Heart right ventricle (tissue), 16 donors: ENCODE measurements around the gene UBN1. TPM values are rescaled to one million over a fixed set of nuclear protein-coding genes. Genes with fewer than 3 reads are reported as not detected.

ENCODE experiments used
- ATAC-seq, 8 donors: fragments of 200-7000 bp; cut with Tn5 transposase; one replicate each; pipeline ENCODE4 v1.9.1; 2020; ENCODE audit warnings: mild to moderate bottlenecking in 8 of 8, moderate library complexity in 8 of 8, moderate number of reproducible peaks in 1 of 8
- DNase-seq, 2 donors: peaks; one replicate each; pipeline ENCODE4 v3.0.0-alpha.2; 2020
- H3K27ac ChIP-seq, 10 donors: fragments of 200-600 bp; sonication (generic) in 2 of 10; one replicate each; pipeline versions ENCODE4 v1.5.0 to v1.8.0; 2020 to 2022; ENCODE audit warnings: mild to moderate bottlenecking in 3 of 10
- H3K27me3 ChIP-seq, 7 donors: fragments of 200-600 bp; one replicate each; pipeline ENCODE4 v1.8.0; 2021 to 2022; ENCODE audit warnings: mild to moderate bottlenecking in 2 of 7
- H3K36me3 ChIP-seq, 9 donors: fragments of 200-600 bp; sonication (generic) in 1 of 9; one replicate each; pipeline versions ENCODE4 v1.5.0 to v1.8.0; 2020 to 2022; ENCODE audit warnings: mild to moderate bottlenecking in 2 of 9
- H3K4me1 ChIP-seq, 9 donors: fragments of 200-600 bp; sonication (generic) in 1 of 9; one replicate each; pipeline versions ENCODE4 v1.5.0 to v1.8.0; 2020 to 2022; ENCODE audit warnings: mild to moderate bottlenecking in 4 of 9
- H3K4me3 ChIP-seq, 10 donors: fragments of 200-600 bp; sonication (generic) in 2 of 10; one replicate each; pipeline versions ENCODE4 v1.5.0 to v1.8.0; 2020 to 2022; ENCODE audit warnings: mild to moderate bottlenecking in 7 of 10, moderate library complexity in 2 of 10
- H3K9me3 ChIP-seq, 11 donors: fragments of 200-600 bp in 10 of 11; sonication (generic) in 2 of 11; one replicate each; pipeline versions ENCODE4 v1.5.0 to v1.8.0; 2013 to 2022; ENCODE audit warnings: mild to moderate bottlenecking in 2 of 11, control low read depth in 1 of 11, moderate library complexity in 1 of 11
- WGBS, 2 donors: extraction: QIAGEN DNeasy Blood & Tissue Kit; methylation state at CpG; one replicate each; pipeline ENCODE4 v1.1.7; 2013; ENCODE audit warnings: inconsistent platforms in 1 of 2; 5-methylcytosine and 5-hydroxymethylcytosine counted together
- intact Hi-C, 10 donors: fragments of 100-400 bp; cut with DNase I; formaldehyde crosslinking; loops; one replicate each; pipeline versions ENCODE4 v1.11.1 to v1.14.2; 2022
- polyA plus RNA-seq, 2 donors: library from polyadenylated mRNA; stranded (reverse); fragments of 200-250 nt; gene quantifications; one replicate each; pipeline ENCODE4 v1.2.3, GENCODE V29; 2013
- total RNA-seq, 10 donors: library from RNA; stranded (reverse); fragmentation: NEBNext Ultra II Directional in 3 of 10; extraction: Animal tissue kit (Norgen Biotek cat#: 25700) in 3 of 10; gene quantifications; one replicate each; pipeline versions ENCODE4 v1.2.1 to v1.2.4, GENCODE V29; 2021 to 2023
- TF ChIP-seq, protein P1 (sequence below), 9 donors: fragments of 200-600 bp; sonication (generic) in 2 of 9; IDR thresholded peaks; one replicate each; pipeline versions ENCODE4 v1.5.0 to v1.8.0; 2021 to 2022; ENCODE audit warnings: antibody characterized with exemption in 9 of 9, mild to moderate bottlenecking in 5 of 9, moderate library complexity in 1 of 9
- donor health status: Arrhythmogenic right ventricular cardiomyopathy.
- donor health status: ischemic (EF 13 %, LVEDD 7.1; RV severe dilation, severe dysfunction).
- donor health status: healthy with polysubstance abuse.
- donor health status: DM: no; HTN: yes; CAD: no.
- donor health status: DM: no; HTN: no; CAD: no.
- donor health status: ischemic (EF 25% LVEDD 6.9; RV normal size, moderate dysfunction).
- donor health status: ischemic (EF 25% LVEDD 5.7; RV mildly dilated, moderate dysfunction).
- donor health status: healthy.
- donor health status: DM: yes; HTN: yes; CAD: no.
- donor health status: Ischemic cardiomyopathy.
- donor health status: ischemic (EF 35%, LVEDD 5.7; RV mildly dilated, moderate dysfunction).
- donor health status: nonischemic (EF 11% LVEDD 7.7; RV severe dilation, severe dysfunction).
- donor health status: DM: yes; HTN: yes; CAD: no.
- donor health status: PGD.
- donor health status: ischemic (EF 29% LVEDD 5.4; RV normal size, mild dysfunction).
- donor health status: nonischemic (EF 23%, LVEDD 6.1; RV moderate dilation, normal function).

Gene UBN1
- total and polyA plus RNA-seq, 12 donors: 11.3 to 56.9 (median 30.2) TPM

DNA sequence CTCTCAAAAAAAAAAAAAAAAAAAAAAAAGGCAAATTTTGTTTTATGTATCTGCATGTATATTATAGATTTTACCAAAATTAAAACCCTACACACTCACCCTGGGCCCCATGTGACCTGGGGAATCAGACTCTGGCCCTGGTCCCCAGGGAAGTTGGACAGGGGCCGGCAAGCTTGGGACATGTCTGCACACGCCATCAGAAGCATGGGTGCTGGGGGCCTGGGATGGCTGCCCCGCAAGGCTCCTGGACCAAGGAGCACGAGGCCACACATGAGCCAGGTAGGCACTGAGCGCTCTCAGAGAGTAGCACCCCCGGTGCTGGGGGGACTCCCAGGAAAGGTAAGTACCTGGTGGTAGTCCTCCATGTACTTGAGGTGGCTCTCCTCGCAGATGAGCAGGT lies 50.0 kb downstream of the UBN1 start:
- Histone ChIP-seq H3K4me3 (no peak overlapping the region), H3K9me3 (peaks cover 0 to 8% (median 5%) of the 10 kb centered on the region in 11 donors), H3K36me3 (peaks cover 0 to 6% (median 0%) of the 10 kb centered on the region in 9 donors), H3K4me1 (peaks cover 8 to 14% (median 11%) of the 10 kb centered on the region in 9 donors), H3K27me3 (no peaks in the 10 kb centered on the region), H3K27ac (no peak overlapping the region)
- WGBS, 2 donors: 94 to 97% methylated on average over 7 of the region's 7 CpGs
- intact Hi-C loops: no loop called here
- TF ChIP-seq, protein P1, sequence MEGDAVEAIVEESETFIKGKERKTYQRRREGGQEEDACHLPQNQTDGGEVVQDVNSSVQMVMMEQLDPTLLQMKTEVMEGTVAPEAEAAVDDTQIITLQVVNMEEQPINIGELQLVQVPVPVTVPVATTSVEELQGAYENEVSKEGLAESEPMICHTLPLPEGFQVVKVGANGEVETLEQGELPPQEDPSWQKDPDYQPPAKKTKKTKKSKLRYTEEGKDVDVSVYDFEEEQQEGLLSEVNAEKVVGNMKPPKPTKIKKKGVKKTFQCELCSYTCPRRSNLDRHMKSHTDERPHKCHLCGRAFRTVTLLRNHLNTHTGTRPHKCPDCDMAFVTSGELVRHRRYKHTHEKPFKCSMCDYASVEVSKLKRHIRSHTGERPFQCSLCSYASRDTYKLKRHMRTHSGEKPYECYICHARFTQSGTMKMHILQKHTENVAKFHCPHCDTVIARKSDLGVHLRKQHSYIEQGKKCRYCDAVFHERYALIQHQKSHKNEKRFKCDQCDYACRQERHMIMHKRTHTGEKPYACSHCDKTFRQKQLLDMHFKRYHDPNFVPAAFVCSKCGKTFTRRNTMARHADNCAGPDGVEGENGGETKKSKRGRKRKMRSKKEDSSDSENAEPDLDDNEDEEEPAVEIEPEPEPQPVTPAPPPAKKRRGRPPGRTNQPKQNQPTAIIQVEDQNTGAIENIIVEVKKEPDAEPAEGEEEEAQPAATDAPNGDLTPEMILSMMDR (IDR thresholded peaks at IDR 0.05): no peak
- DNase-seq (no peak), ATAC-seq (no peak)

DNA sequence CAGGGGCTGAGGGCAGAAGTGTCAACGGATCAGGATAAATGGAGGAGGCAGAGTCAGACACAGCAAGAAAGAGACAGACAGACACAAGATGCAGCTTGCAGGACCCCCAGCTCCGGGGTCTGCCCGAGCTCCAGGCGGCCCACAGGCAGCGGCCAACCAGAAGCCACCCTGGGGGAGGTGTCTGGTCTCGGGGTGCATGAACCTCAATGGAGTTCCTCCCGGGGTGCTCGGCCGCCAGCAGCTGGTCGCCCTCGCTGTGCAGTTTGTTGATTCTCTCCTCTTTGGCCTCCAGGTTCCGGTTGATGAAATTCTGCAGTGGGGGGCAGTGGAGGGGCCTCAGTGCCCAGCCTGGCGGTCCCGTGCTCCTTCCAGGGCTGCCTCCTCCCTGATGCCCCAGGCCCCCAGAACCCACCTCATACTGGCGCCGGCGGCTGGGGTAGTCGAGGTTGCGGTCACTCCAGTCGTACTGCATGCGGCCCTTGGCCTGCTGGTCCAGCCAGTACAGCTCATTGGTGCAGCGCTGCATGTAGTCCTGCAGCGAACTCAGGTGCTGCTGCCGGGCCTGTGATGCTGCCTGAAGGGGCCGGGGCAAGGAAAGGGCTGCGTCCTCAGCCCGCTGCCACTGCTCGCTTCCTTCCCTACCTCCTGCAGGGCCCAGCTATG lies 51.7 kb downstream of the UBN1 start:
- Histone ChIP-seq H3K27me3 (no peaks in the 10 kb centered on the region), H3K4me3 (no peak overlapping the region), H3K27ac (no peak overlapping the region), H3K9me3 (peaks cover 0 to 8% (median 5%) of the 10 kb centered on the region in 11 donors), H3K36me3 (peaks cover 0 to 6% (median 0%) of the 10 kb centered on the region in 9 donors), H3K4me1 (no peaks in the 10 kb centered on the region)
- TF ChIP-seq, protein P1 (IDR thresholded peaks at IDR 0.05): no peak
- 92 to 94% methylated on average over 28 of the region's 28 CpGs for WGBS, 2 donors
- intact Hi-C loops: no loop called here
- DNase-seq (no peak), ATAC-seq (no peak)

DNA sequence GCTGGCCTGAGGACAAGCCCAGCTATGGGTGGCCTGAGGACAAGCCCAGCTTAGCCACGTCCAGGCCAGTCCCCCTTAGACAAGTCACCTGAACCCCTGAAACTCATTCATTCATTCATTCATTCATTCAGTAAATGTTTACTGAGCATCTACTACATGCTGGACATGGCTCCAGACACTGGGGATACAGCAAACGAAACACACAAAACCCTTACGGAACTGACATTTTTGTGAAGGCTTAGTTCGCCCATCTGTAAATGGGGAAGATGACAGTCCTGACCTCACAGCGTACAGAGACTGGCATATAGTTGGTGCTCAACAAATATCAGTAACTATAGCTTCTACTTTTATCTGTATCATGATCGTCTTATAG lies 52.2 kb downstream of the UBN1 start:
- H3K36me3 ChIP-seq: peaks cover 0 to 6% (median 0%) of the 10 kb centered on the region in 9 donors
- 81 to 88% methylated on average over 6 of the region's 6 CpGs for WGBS, 2 donors
- intact Hi-C loops: no loop called here
- no peak overlapping the region for H3K27ac ChIP-seq
- TF ChIP-seq, protein P1 (IDR thresholded peaks at IDR 0.05): no peak
- H3K4me3 ChIP-seq: no peak overlapping the region
- peaks cover 0 to 8% (median 5%) of the 10 kb centered on the region in 11 donors for H3K9me3 ChIP-seq
- H3K4me1 ChIP-seq: no peaks in the 10 kb centered on the region
- no peak for ATAC-seq
- H3K27me3 ChIP-seq: no peaks in the 10 kb centered on the region
- DNase-seq: no peak

DNA sequence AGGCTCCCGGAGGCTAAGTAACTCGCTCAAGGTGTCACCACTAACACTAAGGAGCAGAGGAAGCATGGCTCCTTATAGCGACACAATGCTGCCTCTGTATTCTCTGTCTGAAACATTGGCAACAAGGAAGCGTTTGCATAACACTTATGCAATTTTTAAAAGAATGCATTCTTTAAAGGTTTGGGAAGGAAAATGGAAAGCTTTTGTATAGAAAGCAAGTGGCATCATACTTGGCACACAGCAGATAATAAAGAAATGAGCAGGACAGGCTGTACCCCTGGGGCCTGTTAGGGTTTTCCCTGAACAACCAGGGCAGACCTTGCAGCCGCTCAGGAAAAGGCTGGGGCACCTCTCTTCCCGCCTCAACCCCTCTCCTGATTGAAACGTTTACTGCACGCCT lies 52.8 kb downstream of the UBN1 start:
- Histone ChIP-seq H3K9me3 (peaks cover 0 to 8% (median 5%) of the 10 kb centered on the region in 11 donors), H3K36me3 (peaks cover 0 to 6% (median 0%) of the 10 kb centered on the region in 9 donors), H3K27me3 (no peaks in the 10 kb centered on the region), H3K27ac (no peak overlapping the region), H3K4me3 (no peak overlapping the region), H3K4me1 (no peaks in the 10 kb centered on the region)
- TF ChIP-seq, protein P1 (IDR thresholded peaks at IDR 0.05): no peak
- intact Hi-C loops: no loop called here
- ATAC-seq (no peak), DNase-seq (no peak)
- WGBS, 2 donors: 59 to 60% methylated on average over 8 of the region's 8 CpGs
